GM12878 (cell line): ENCODE data around the gene CST6. TPM values are rescaled to one million over a fixed set of nuclear protein-coding genes. Genes with fewer than 3 reads are reported as not detected.

Source experiments
- ATAC-seq: fragments of 200-7000 bp; cut with Tn5 transposase; 3 replicates; pipeline ENCODE4 v1.9.1; 2020; ENCODE audit warnings: mild to moderate bottlenecking, moderate library complexity
- BruUV-seq: library from RNA; stranded (reverse); fragments of 400-500 nt; replicated peaks from 2 replicates; lab custom pipeline; 2021; lab: Mats Ljungman, UMichigan
- CTCF ChIA-PET: fragments of 300-600 bp; sonication (Branson Sonifier 250); formaldehyde crosslinking; extraction: SDS; loops from one replicate; lab custom pipeline; 2021; ENCODE audit warnings: inconsistent platforms; lab: Yijun Ruan, JAX
- POLR2A ChIA-PET: fragments of 350-600 bp; formaldehyde crosslinking; extraction: SDS; loops from one replicate; lab custom pipeline; 2021; ENCODE audit warnings: inconsistent platforms; lab: Charles Lee
- RAD21 ChIA-PET: fragments of 300-600 bp; sonication (Branson Sonifier 250); formaldehyde crosslinking; loops from one replicate; lab custom pipeline; 2023; ENCODE audit warnings: antibody characterized with exemption; ENCODE audit not compliant: unreplicated experiment; lab: Charles Lee
- SMC1A ChIA-PET: fragments of 300-600 bp; sonication (Branson Sonifier 250); formaldehyde crosslinking; loops from one replicate; lab custom pipeline; 2023; ENCODE audit not compliant: unreplicated experiment, uncharacterized antibody; lab: Charles Lee
- DNase-seq: peaks from one replicate; pipeline ENCODE4 v3.0.0-alpha.2; 2011; ENCODE audit warnings: low read depth, low spot score
- FAIRE-seq: peaks from 3 replicates; lab custom pipeline; 2011; peaks lifted over from hg19 to GRCh38; lab: Jason Lieb, UNC
- H2AFZ ChIP-seq: 2 replicates; pipeline ENCODE4 v1.6.0; 2011; ENCODE audit warnings: low read depth, low read length, control low read depth; ENCODE audit not compliant: control insufficient read depth
- H3K27ac ChIP-seq: 2 replicates; pipeline ENCODE4 v1.5.1; 2011; ENCODE audit warnings: control low read depth; ENCODE audit not compliant: control insufficient read depth, insufficient read depth
- H3K27me3 ChIP-seq, 2 experiments: replicated peaks in 1 of 2; 2 replicates each; pipeline versions ENCODE4 v1.6.0 to v1.6.1; 2011; ENCODE audit warnings: low read length in 1 of 2; ENCODE audit not compliant: control insufficient read depth in 2 of 2, insufficient read depth in 2 of 2
- H3K36me3 ChIP-seq, 2 experiments: 2 replicates each; pipeline ENCODE4 v1.5.1; 2011; ENCODE audit warnings: low read length in 1 of 2; ENCODE audit not compliant: control insufficient read depth in 2 of 2, insufficient read depth in 2 of 2
- H3K4me1 ChIP-seq: 2 replicates; pipeline ENCODE4 v1.6.1; 2011; ENCODE audit warnings: mild to moderate bottlenecking, low read length, moderate library complexity, mixed read lengths; ENCODE audit not compliant: control insufficient read depth, insufficient read depth
- H3K4me2 ChIP-seq: 2 replicates; pipeline ENCODE4 v1.6.0; 2011; ENCODE audit warnings: control low read depth; ENCODE audit not compliant: control insufficient read depth, insufficient read depth
- H3K4me3 ChIP-seq: fragments of 200-600 bp; sonication (generic); 2 replicates; pipeline ENCODE4 v1.5.1; 2016
- H3K79me2 ChIP-seq: 2 replicates; pipeline ENCODE4 v1.6.0; 2011; ENCODE audit warnings: low read length; ENCODE audit not compliant: control insufficient read depth, insufficient read depth
- H3K9ac ChIP-seq: 2 replicates; pipeline ENCODE4 v1.8.0; 2011; ENCODE audit warnings: low read length, control low read depth, mixed read lengths; ENCODE audit not compliant: control insufficient read depth, insufficient read depth
- H3K9me3 ChIP-seq: replicated peaks from 3 replicates; pipeline ENCODE4 v1.5.1; 2011; ENCODE audit warnings: mild to moderate bottlenecking, low read length; ENCODE audit not compliant: control insufficient read depth, insufficient read depth
- H4K20me1 ChIP-seq: 2 replicates; pipeline ENCODE4 v1.6.0; 2011; ENCODE audit not compliant: control insufficient read depth, insufficient read depth
- ATF2 ChIP-seq: IDR thresholded peaks from 2 replicates; pipeline ENCODE4 v1.6.1; 2012; ENCODE audit warnings: low read length, inconsistent platforms
- BCL3 ChIP-seq: IDR thresholded peaks from 2 replicates; pipeline ENCODE4 v1.6.1; 2011; ENCODE audit warnings: borderline replicate concordance, low read depth, mild to moderate bottlenecking, moderate library complexity, low read length; ENCODE audit not compliant: insufficient read depth, poor library complexity, severe bottlenecking
- CHD2 ChIP-seq: IDR thresholded peaks from 2 replicates; pipeline ENCODE4 v1.6.1; 2011; ENCODE audit warnings: low read depth, low read length, improper control_type of control experiment, borderline replicate concordance
- GATAD2B ChIP-seq: fragments of 450-650 bp; conservative IDR thresholded peaks from 2 replicates; pipeline ENCODE4 v1.6.1; 2017; ENCODE audit warnings: low read depth, mild to moderate bottlenecking, moderate library complexity
- HDAC6 ChIP-seq: fragments of 200-600 bp; sonication (generic); IDR thresholded peaks from one replicate; pipeline ENCODE4 v1.8.0; 2017; ENCODE audit warnings: antibody characterized with exemption; ENCODE audit not compliant: unreplicated experiment
- IKZF2 ChIP-seq, 2 experiments: fragments of 450-650 bp; IDR thresholded peaks; 2 replicates each; pipeline ENCODE4 v1.6.1; 2017; ENCODE audit warnings: mild to moderate bottlenecking in 2 of 2, moderate library complexity in 2 of 2
- MLLT1 ChIP-seq: fragments of 450-650 bp; IDR thresholded peaks from 2 replicates; pipeline ENCODE4 v1.6.1; 2016; ENCODE audit warnings: mild to moderate bottlenecking
- RELA ChIP-seq: fragments of 450-650 bp; IDR thresholded peaks from 2 replicates; pipeline ENCODE4 v1.8.0; 2014; ENCODE audit warnings: borderline replicate concordance; ENCODE audit not compliant: partially characterized antibody
- RFX5 ChIP-seq: IDR thresholded peaks from 2 replicates; pipeline ENCODE4 v1.6.1; 2011; ENCODE audit warnings: low read depth, low read length, improper control_type of control experiment
- SIN3A ChIP-seq: IDR thresholded peaks from 2 replicates; pipeline ENCODE4 v1.6.1; 2012; ENCODE audit warnings: low read depth, low read length, improper control_type of control experiment
- SUPT20H ChIP-seq: IDR thresholded peaks from 2 replicates; pipeline ENCODE4 v1.6.1; 2011; ENCODE audit warnings: low read depth, mild to moderate bottlenecking, low read length, moderate library complexity, borderline replicate concordance; ENCODE audit not compliant: control insufficient read depth
- TBL1XR1 ChIP-seq: IDR thresholded peaks from 2 replicates; pipeline ENCODE4 v1.6.1; 2012; ENCODE audit warnings: low read depth, low read length, improper control_type of control experiment
- TCF7 ChIP-seq: IDR thresholded peaks from 2 replicates; pipeline ENCODE4 v1.6.1; 2014; ENCODE audit warnings: antibody characterized with exemption, borderline replicate concordance
- ZNF274 ChIP-seq: IDR thresholded peaks from one replicate; pipeline ENCODE4 v1.8.0; 2011; ENCODE audit not compliant: insufficient read length, insufficient read depth
- ZZZ3 ChIP-seq: IDR thresholded peaks from 2 replicates; pipeline ENCODE4 v1.6.1; 2011; ENCODE audit warnings: low read depth; ENCODE audit not compliant: control insufficient read depth, insufficient read length
- WGBS: methylation state at CpG from one replicate; pipeline ENCODE4 v1.1.6; 2016; ENCODE audit warnings: low lambda C conversion rate; ENCODE audit not compliant: insufficient replicate concordance, insufficient coverage; ENCODE audit errors: missing lambda C conversion rate; 5-methylcytosine and 5-hydroxymethylcytosine counted together
- in situ Hi-C: fragments of 300-500 bp; cut with MboI; formaldehyde crosslinking; loops from 9 replicates; pipeline ENCODE4 v1.14.3; 2018; ENCODE audit warnings: mixed read lengths
- intact Hi-C: fragments of 100-400 bp; cut with micrococcal nuclease; formaldehyde crosslinking; loops from one replicate; pipeline ENCODE4 v1.14.2; 2022; ENCODE audit not compliant: unreplicated experiment
- polyA plus RNA-seq, 11 experiments: library from polyadenylated mRNA; depleted of rRNA in 4 of 11; unstranded in 6 of 11; stranded (reverse) in 5 of 11; fragments of >200 nt; fragmentation: Nextera tagmentation in 4 of 11; fragmentation: Illumina TruSeq in 1 of 11; extraction: Ambion mirVana in 4 of 11; extraction: Trizol in 1 of 11; gene quantifications; 1 replicate in 1 of 11; 2 replicates in 10 of 11; pipeline versions ENCODE4 v1.2.1 to v1.2.3, GENCODE V29; 2011 to 2016; ENCODE audit warnings: inconsistent platforms in 2 of 11, missing spikeins in 2 of 11, low read depth in 1 of 11
- total RNA-seq, 4 experiments: library from RNA; depleted of rRNA in 3 of 4; stranded (reverse); fragments of >200 nt in 3 of 4; fragmentation: Illumina TruSeq in 1 of 4; extraction: Trizol in 1 of 4; gene quantifications; 2 replicates each; pipeline versions ENCODE4 v1.2.1 to v1.2.3, GENCODE V29; 2013 to 2021
- TF ChIP-seq, protein P1 (sequence below): fragments of 450-650 bp; IDR thresholded peaks from 2 replicates; pipeline ENCODE4 v1.6.1; 2017; ENCODE audit warnings: mild to moderate bottlenecking

Gene CST6
- total and polyA plus RNA-seq, 10 of the 15 experiments (the other 5 are each of a cell fraction or from before 2014, with no cell fraction given): not detected

DNA sequence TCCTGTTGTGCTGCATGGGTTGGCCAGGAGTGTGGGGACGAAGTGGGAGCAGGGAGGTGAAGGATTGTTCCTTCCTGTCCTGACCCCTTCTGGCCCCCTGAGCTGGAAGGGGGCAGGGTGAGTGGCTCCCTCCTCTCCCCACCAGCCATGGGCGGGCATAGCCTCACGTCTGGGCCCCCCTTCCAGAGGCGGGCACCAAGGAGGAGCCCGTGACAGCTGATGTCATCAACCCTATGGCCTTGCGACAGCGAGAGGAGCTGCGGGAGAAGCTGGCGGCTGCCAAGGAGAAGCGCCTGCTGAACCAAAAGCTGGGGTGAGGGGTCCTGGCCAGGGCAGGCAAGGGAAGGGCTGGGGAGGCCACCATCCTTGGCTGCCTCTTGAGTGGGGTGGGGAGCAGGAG, 46.9 kb upstream of the CST6 start (continued):
- TF ChIP-seq, protein P1, sequence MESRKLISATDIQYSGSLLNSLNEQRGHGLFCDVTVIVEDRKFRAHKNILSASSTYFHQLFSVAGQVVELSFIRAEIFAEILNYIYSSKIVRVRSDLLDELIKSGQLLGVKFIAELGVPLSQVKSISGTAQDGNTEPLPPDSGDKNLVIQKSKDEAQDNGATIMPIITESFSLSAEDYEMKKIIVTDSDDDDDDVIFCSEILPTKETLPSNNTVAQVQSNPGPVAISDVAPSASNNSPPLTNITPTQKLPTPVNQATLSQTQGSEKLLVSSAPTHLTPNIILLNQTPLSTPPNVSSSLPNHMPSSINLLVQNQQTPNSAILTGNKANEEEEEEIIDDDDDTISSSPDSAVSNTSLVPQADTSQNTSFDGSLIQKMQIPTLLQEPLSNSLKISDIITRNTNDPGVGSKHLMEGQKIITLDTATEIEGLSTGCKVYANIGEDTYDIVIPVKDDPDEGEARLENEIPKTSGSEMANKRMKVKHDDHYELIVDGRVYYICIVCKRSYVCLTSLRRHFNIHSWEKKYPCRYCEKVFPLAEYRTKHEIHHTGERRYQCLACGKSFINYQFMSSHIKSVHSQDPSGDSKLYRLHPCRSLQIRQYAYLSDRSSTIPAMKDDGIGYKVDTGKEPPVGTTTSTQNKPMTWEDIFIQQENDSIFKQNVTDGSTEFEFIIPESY: no peak
- TF ChIP-seq HDAC6 (no peak), GATAD2B (no peak)
- TF ChIP-seq, all 136 proteins: peak for 0

DNA sequence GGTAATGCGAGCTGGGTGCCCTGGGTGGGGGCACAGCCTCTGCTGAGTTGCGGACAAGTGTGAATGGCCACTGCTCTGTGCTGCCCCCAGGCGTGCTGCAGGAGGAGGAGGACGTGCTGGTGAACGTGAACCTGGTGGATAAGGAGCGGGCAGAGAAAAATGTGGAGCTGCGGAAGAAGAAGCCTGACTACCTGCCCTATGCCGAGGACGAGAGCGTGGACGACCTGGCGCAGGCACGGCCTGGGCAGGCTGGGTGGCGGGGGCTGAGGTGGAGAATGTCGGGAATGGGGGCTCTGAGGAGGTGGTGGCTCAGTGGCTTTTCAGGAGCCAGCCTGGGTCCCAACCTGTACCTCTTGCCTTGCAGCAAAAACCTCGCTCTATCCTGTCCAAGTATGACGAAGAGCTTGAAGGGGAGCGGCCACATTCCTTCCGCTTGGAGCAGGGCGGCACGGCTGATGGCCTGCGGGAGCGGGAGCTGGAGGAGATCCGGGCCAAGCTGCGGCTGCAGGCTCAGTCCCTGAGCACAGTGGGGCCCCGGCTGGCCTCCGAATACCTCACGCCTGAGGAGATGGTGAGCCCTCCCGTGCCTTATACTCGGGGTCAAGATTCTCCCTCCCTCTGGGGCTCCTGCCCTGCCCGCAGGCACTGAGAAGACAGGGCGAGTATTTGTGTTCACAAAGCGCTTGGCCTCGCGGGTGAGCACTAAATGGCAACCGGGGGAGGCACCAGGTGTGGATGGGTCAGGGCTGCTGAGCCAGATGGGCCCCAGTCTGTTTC, 45.6 kb upstream of the CST6 start:
- WGBS: 96% methylated on average over 35 of the region's 36 CpGs
- ChIA-PET SMC1A (no interaction called here), POLR2A (interaction anchor here (0.6 kb wide), 1 partner anchor 161 kb away, joined by 4 read pairs; no protein-coding TSS in a partner anchor), RAD21 (no interaction called here), CTCF (interaction anchor here (1.6 kb wide), 1 partner anchor 81 kb away, joined by 3 read pairs; no protein-coding TSS in a partner anchor)
- H4K20me1 ChIP-seq: no peaks in the 10 kb centered on the region; the same call in 1 of the 2 replicates
- in situ Hi-C loops: no loop called here
- peaks cover 30% of the 10 kb centered on the region for H3K79me2 ChIP-seq
- H3K4me2 ChIP-seq: no peak overlapping the region
- TSS peak; percentile 14 for BruUV-seq
- H3K36me3 ChIP-seq: peaks cover 32 to 33% of the 10 kb centered on the region in 2 experiments; a peak in 3 of 4 replicates
- no peak overlapping the region for H3K27ac ChIP-seq
- H3K4me1 ChIP-seq: peaks cover 3% of the 10 kb centered on the region; the same call in 1 of the 2 replicates
- H3K27me3 ChIP-seq: no peaks in the 10 kb centered on the region
- DNase-seq: no peak
- H3K9ac ChIP-seq: no peak overlapping the region
- H3K9me3 ChIP-seq: no peaks in the 10 kb centered on the region
- no peak overlapping the region for H2AFZ ChIP-seq
- no peak for FAIRE-seq
- intact Hi-C loops: no loop called here
- no peak for ATAC-seq
- H3K4me3 ChIP-seq: no peak overlapping the region
- TF ChIP-seq ATF2 (no peak), ZZZ3 (no peak), CHD2 (no peak), TCF7 (no peak), SUPT20H (no peak), MLLT1 (no peak), RELA (no peak), SIN3A (no peak), RFX5 (no peak), IKZF2 (IDR thresholded peaks at IDR 0.05) (no peak), BCL3 (no peak), TBL1XR1 (no peak), ZNF274 (no peak)
